H1 (cell line): Measurements from ENCODE around the gene MOCS3. TPM values are rescaled to one million over a fixed set of nuclear protein-coding genes. Genes with fewer than 3 reads are reported as not detected.
"Not testable (repeated sequence)": the region's sequence is repeated elsewhere in the genome, so short reads cannot be mapped to it uniquely, and the experiment has no call there.

ENCODE experiments used
- CTCF ChIA-PET: fragments of 300-600 bp; sonication (Branson Sonifier 250); formaldehyde crosslinking; loops from one replicate; lab custom pipeline; 2021; ENCODE audit not compliant: partially characterized antibody; lab: Charles Lee
- POLR2A ChIA-PET: fragments of 300-600 bp; sonication (Branson Sonifier 250); formaldehyde crosslinking; loops from one replicate; lab custom pipeline; 2021; ENCODE audit warnings: inconsistent platforms; ENCODE audit not compliant: partially characterized antibody; lab: Charles Lee
- DNase-seq, 2 experiments: peaks; one replicate each; pipeline versions ENCODE4 v3.0.0 to v3.0.0-alpha.2; 2010 to 2022; ENCODE audit warnings: low spot score in 2 of 2, low read depth in 1 of 2, mixed read lengths in 1 of 2
- FAIRE-seq: peaks from 2 replicates; lab custom pipeline; 2011; peaks lifted over from hg19 to GRCh38; lab: Jason Lieb, UNC
- H2AFZ ChIP-seq: 2 replicates; pipeline ENCODE4 v1.8.1; 2012; ENCODE audit warnings: low read length, inconsistent platforms
- H2AK5ac ChIP-seq: 2 replicates; pipeline ENCODE4 v1.6.1; 2013; ENCODE audit warnings: low read depth, low read length
- H2BK120ac ChIP-seq: replicated peaks from 2 replicates; pipeline ENCODE3; 2013; ENCODE audit warnings: low read depth, low read length, inconsistent platforms
- H2BK12ac ChIP-seq: 2 replicates; pipeline ENCODE4 v1.6.1; 2013; ENCODE audit warnings: low read depth, low read length
- H2BK15ac ChIP-seq: 2 replicates; pipeline ENCODE4 v1.6.1; 2013; ENCODE audit warnings: low read length
- H2BK20ac ChIP-seq: 2 replicates; pipeline ENCODE4 v1.6.1; 2013; ENCODE audit warnings: low read length
- H2BK5ac ChIP-seq: 2 replicates; pipeline ENCODE4 v1.6.1; 2013; ENCODE audit warnings: low read depth, low read length
- H3K14ac ChIP-seq: 2 replicates; pipeline ENCODE4 v1.6.1; 2013; ENCODE audit warnings: inconsistent platforms; ENCODE audit not compliant: insufficient read length
- H3K18ac ChIP-seq: 2 replicates; pipeline ENCODE4 v1.6.1; 2013; ENCODE audit warnings: low read length; ENCODE audit errors: extremely low read depth
- H3K23ac ChIP-seq: 2 replicates; pipeline ENCODE4 v1.6.1; 2013; ENCODE audit warnings: inconsistent platforms; ENCODE audit not compliant: insufficient read length
- H3K23me2 ChIP-seq: 2 replicates; pipeline ENCODE4 v1.6.1; 2013; ENCODE audit warnings: low read depth, low read length
- H3K27ac ChIP-seq: 2 replicates; pipeline ENCODE4 v1.6.1; 2011; ENCODE audit warnings: low read depth, low read length, inconsistent platforms
- H3K27me3 ChIP-seq, 4 experiments: replicated peaks in 1 of 4; 1 replicate in 1 of 4; 2 replicates in 3 of 4; pipeline versions ENCODE4 v1.6.1 to v1.8.1; 2011 to 2013; ENCODE audit warnings: low read length in 3 of 4, mild to moderate bottlenecking in 3 of 4, inconsistent platforms in 2 of 4, mixed read lengths in 2 of 4, moderate library complexity in 1 of 4; ENCODE audit not compliant: control insufficient read depth in 3 of 4, insufficient read depth in 3 of 4; ENCODE audit errors: extremely low read depth in 1 of 4
- H3K36me3 ChIP-seq, 4 experiments: 2 replicates each; pipeline versions ENCODE4 v1.6.1 to v1.8.1; 2011 to 2013; ENCODE audit warnings: mild to moderate bottlenecking in 4 of 4, low read length in 3 of 4, moderate library complexity in 2 of 4, control low read depth in 1 of 4, inconsistent platforms in 1 of 4; ENCODE audit not compliant: insufficient read depth in 4 of 4, control insufficient read depth in 2 of 4
- H3K4ac ChIP-seq: replicated peaks from 2 replicates; pipeline ENCODE3; 2013; ENCODE audit warnings: low read length, low read depth, mixed read lengths, inconsistent platforms; ENCODE audit not compliant: insufficient read length
- H3K4me1 ChIP-seq, 4 experiments: replicated peaks in 1 of 4; 1 replicate in 1 of 4; 2 replicates in 3 of 4; pipeline versions ENCODE4 v1.6.1 to v1.8.1; 2011 to 2013; ENCODE audit warnings: low read length in 3 of 4, inconsistent platforms in 2 of 4, mixed read lengths in 1 of 4; ENCODE audit not compliant: insufficient read depth in 4 of 4, control insufficient read depth in 3 of 4
- H3K4me2 ChIP-seq, 2 experiments: 2 replicates each; pipeline versions ENCODE4 v1.6.1 to v1.8.1; 2011 to 2013; ENCODE audit warnings: low read depth in 2 of 2, low read length in 2 of 2, control low read depth in 1 of 2, inconsistent platforms in 1 of 2, mild to moderate bottlenecking in 1 of 2; ENCODE audit not compliant: insufficient read depth in 1 of 2
- H3K4me3 ChIP-seq, 4 experiments: fragments of 200-600, 300-600 bp in 1 of 4; sonication (generic), shearing (Covaris generic), sonication (Bioruptor Twin) in 1 of 4; 2 replicates each; pipeline versions ENCODE4 v1.5.1 to v1.8.1; 2011 to 2016; ENCODE audit warnings: low read length in 4 of 4, low read depth in 3 of 4, control low read depth in 2 of 4, inconsistent platforms in 2 of 4, mild to moderate bottlenecking in 2 of 4, mixed read lengths in 1 of 4, moderate library complexity in 1 of 4; ENCODE audit not compliant: insufficient read depth in 2 of 4; ENCODE audit errors: extremely low read depth in 1 of 4
- H3K56ac ChIP-seq: replicated peaks from 2 replicates; pipeline ENCODE3; 2013; ENCODE audit warnings: low read depth, mild to moderate bottlenecking, mixed read lengths, low read length, inconsistent platforms; ENCODE audit not compliant: insufficient read length
- H3K79me1 ChIP-seq: 2 replicates; pipeline ENCODE4 v1.6.1; 2013; ENCODE audit warnings: low read depth, low read length, control low read depth
- H3K79me2 ChIP-seq, 2 experiments: 2 replicates each; pipeline versions ENCODE4 v1.6.1 to v1.8.1; 2012 to 2013; ENCODE audit warnings: low read length in 2 of 2, mild to moderate bottlenecking in 2 of 2, inconsistent platforms in 1 of 2; ENCODE audit not compliant: insufficient read depth in 2 of 2, control insufficient read depth in 1 of 2
- H3K9ac ChIP-seq, 4 experiments: replicated peaks in 1 of 4; 1 replicate in 1 of 4; 2 replicates in 3 of 4; pipeline versions ENCODE4 v1.6.1 to v1.8.1; 2011 to 2013; ENCODE audit warnings: low read depth in 3 of 4, low read length in 3 of 4, control low read depth in 2 of 4, mild to moderate bottlenecking in 2 of 4, moderate library complexity in 2 of 4, inconsistent platforms in 1 of 4; ENCODE audit errors: extremely low read depth in 1 of 4
- H3K9me3 ChIP-seq, 2 experiments: 2 replicates each; pipeline versions ENCODE4 v1.6.1 to v1.8.1; 2012 to 2013; ENCODE audit warnings: mild to moderate bottlenecking in 2 of 2, moderate library complexity in 2 of 2, control low read depth in 1 of 2, inconsistent platforms in 1 of 2, low read depth in 1 of 2, low read length in 1 of 2, mixed read lengths in 1 of 2; ENCODE audit not compliant: insufficient read depth in 2 of 2
- H4K20me1 ChIP-seq, 2 experiments: replicated peaks in 1 of 2; 2 replicates each; pipeline versions ENCODE3 to v1.8.1; 2011 to 2013; ENCODE audit warnings: inconsistent platforms in 2 of 2, low read length in 2 of 2, mild to moderate bottlenecking in 1 of 2; ENCODE audit not compliant: insufficient read depth in 2 of 2, control insufficient read depth in 1 of 2
- H4K5ac ChIP-seq: 2 replicates; pipeline ENCODE4 v1.6.1; 2013; ENCODE audit warnings: low read length, low read depth, mixed read lengths, inconsistent platforms; ENCODE audit not compliant: insufficient read length
- H4K8ac ChIP-seq: 2 replicates; pipeline ENCODE4 v1.8.0; 2013; ENCODE audit warnings: mild to moderate bottlenecking, moderate library complexity, low read length, inconsistent platforms; ENCODE audit not compliant: insufficient read depth; ENCODE audit errors: extremely low read depth
- H4K91ac ChIP-seq: replicated peaks from 2 replicates; pipeline ENCODE3; 2013; ENCODE audit warnings: low read length, mixed read lengths, inconsistent platforms; ENCODE audit not compliant: insufficient read length
- WGBS, 2 experiments: shearing (Covaris generic) in 1 of 2; methylation state at CpG; one replicate each; pipeline versions ENCODE4 v1.1.6 to v1.1.7; 2013 to 2015; ENCODE audit warnings: low lambda C conversion rate in 2 of 2, mixed read lengths in 2 of 2, inconsistent platforms in 1 of 2, low coverage in 1 of 2, missing lambda C conversion rate in 1 of 2; ENCODE audit not compliant: insufficient replicate concordance in 2 of 2, insufficient coverage in 1 of 2, insufficient read length in 1 of 2; ENCODE audit errors: extremely low coverage in 1 of 2, missing lambda C conversion rate in 1 of 2; 5-methylcytosine and 5-hydroxymethylcytosine counted together
- polyA plus RNA-seq, 7 experiments: library from polyadenylated mRNA; depleted of rRNA in 3 of 7; stranded (reverse) in 5 of 7; unstranded in 2 of 7; fragments of >200 nt in 5 of 7; fragments of 200-250 nt in 2 of 7; gene quantifications; 1 replicate in 5 of 7; 2 replicates in 1 of 7; 4 replicates in 1 of 7; pipeline versions ENCODE4 v1.2.1 to v1.2.3, GENCODE V29; 2011 to 2013; ENCODE audit warnings: missing spikeins in 2 of 7, mixed read lengths in 2 of 7
- total RNA-seq: library from RNA; stranded (reverse); fragmentation: NEBNext Ultra II Directional; extraction: Animal tissue kit (Norgen Biotek cat#: 25700); gene quantifications from 2 replicates; pipeline ENCODE4 v1.2.1, GENCODE V29; 2021

Gene MOCS3
- total and polyA plus RNA-seq, 2 of the 8 experiments (the other 6 are each of a cell fraction or from before 2014, with no cell fraction given) = 6.2 to 6.3 TPM

DNA sequence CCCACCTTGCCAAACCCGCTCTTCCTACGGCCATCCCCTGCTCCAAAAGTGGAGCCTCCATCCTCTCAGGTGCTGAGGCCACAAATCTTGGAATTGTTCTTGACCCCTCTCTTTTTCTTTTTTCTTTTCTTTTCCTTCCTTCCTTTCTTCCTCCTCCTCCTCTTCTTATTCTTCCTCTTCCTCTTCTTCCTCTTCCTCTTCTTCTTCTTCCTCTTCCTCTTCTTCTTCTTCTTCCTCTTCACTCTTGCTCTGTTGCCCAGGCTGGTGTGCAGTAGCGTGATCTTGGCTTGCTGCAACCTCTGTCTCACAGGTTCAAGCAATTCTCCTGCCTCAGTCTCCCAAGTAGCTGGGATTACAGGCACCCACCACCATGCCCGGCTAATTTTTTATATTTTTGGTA, 19.9 kb downstream of the MOCS3 start:
- H3K4me3 ChIP-seq, H3K27me3 ChIP-seq, H2AK5ac ChIP-seq, H3K27ac ChIP-seq, H4K20me1 ChIP-seq, H3K4ac ChIP-seq, H3K36me3 ChIP-seq, H2AFZ ChIP-seq, DNase-seq, H4K91ac ChIP-seq, H3K23me2 ChIP-seq, H2BK15ac ChIP-seq, H3K23ac ChIP-seq, H3K14ac ChIP-seq, H2BK20ac ChIP-seq, H4K8ac ChIP-seq, H3K79me1 ChIP-seq, H3K79me2 ChIP-seq, H3K18ac ChIP-seq, H2BK120ac ChIP-seq, H3K4me2 ChIP-seq, H2BK12ac ChIP-seq, H3K4me1 ChIP-seq, H4K5ac ChIP-seq, POLR2A ChIA-PET, H3K9me3 ChIP-seq, H3K56ac ChIP-seq, H3K9ac ChIP-seq, H2BK5ac ChIP-seq, FAIRE-seq: not testable (repeated sequence)
- 81% methylated on average over 4 of the region's 4 CpGs; no CpG with 5 or more reads in 1 of the 2 experiments for WGBS, 2 experiments
- CTCF ChIA-PET = interaction anchor here (0.6 to 7.6 kb wide), 4 partner anchors 9 to 70 kb away, joined by 3 to 54 read pairs (median 4); no protein-coding TSS in a partner anchor
